ENCODE measurements around the gene LLGL2.

The LLGL2 gene

GRCh38 chr17:75523647-75524046 is 1.9 kb upstream of the LLGL2 start:
- DNase-seq = no peak

GRCh38 chr17:75524269-75524969 is 1.1 kb upstream of the LLGL2 start:
- DNase-seq = no peak

GRCh38 chr17:75525806-75526554 is 483 bp downstream of the LLGL2 start:
- DNase-seq = no peak

- no peak for DNase-seq
These were observed 1.2 kb downstream of the LLGL2 start for GRCh38 chr17:75526555-75527270.

GRCh38 chr17:75530837-75531720 is 5.6 kb downstream of the LLGL2 start:
- no peak for DNase-seq

GRCh38 chr17:75531721-75532072 is 6.2 kb downstream of the LLGL2 start:
- DNase-seq = no peak

- peak; percentile 12 to 48 for DNase-seq
These were observed 9.6 kb downstream of the LLGL2 start for GRCh38 chr17:75535119-75535537.

GRCh38 chr17:75535871-75536270 is 10.4 kb downstream of the LLGL2 start:
- no peak for DNase-seq

- no peak for DNase-seq
These were observed 10.9 kb downstream of the LLGL2 start for GRCh38 chr17:75536366-75536765.

- DNase-seq = no peak
These were observed 14.7 kb downstream of the LLGL2 start for GRCh38 chr17:75539967-75540729.

- DNase-seq = peak in 1 of 2 donors; percentile 31
These were observed 15.5 kb downstream of the LLGL2 start for GRCh38 chr17:75540923-75541503.

- no peak for DNase-seq
These were observed 16.7 kb downstream of the LLGL2 start for GRCh38 chr17:75542229-75542628.

- no peak for DNase-seq
These were observed 17.3 kb downstream of the LLGL2 start for GRCh38 chr17:75542728-75543336.

GRCh38 chr17:75544250-75544649 is 18.8 kb downstream of the LLGL2 start:
- DNase-seq = no peak

- DNase-seq = no peak
These were observed 20.7 kb downstream of the LLGL2 start for GRCh38 chr17:75546181-75546580.

GRCh38 chr17:75547091-75547490 is 21.6 kb downstream of the LLGL2 start:
- DNase-seq = no peak

GRCh38 chr17:75548813-75549212 is 23.3 kb downstream of the LLGL2 start:
- no peak for DNase-seq

GRCh38 chr17:75549246-75550138 is 24.0 kb downstream of the LLGL2 start:
- no peak for DNase-seq

GRCh38 chr17:75550139-75550465 is 24.6 kb downstream of the LLGL2 start:
- no peak for DNase-seq

- DNase-seq = no peak
These were observed 25.8 kb downstream of the LLGL2 start for GRCh38 chr17:75551266-75551665.
